NCI-H1105 (cell line): ENCODE results near the gene SHE.
"Not testable (repeated sequence)": the region's sequence is repeated elsewhere in the genome, so short reads cannot be mapped to it uniquely, and the experiment has no call there.

Experiments used
- DNase-seq: peaks from one replicate; lab custom pipeline; 2025; lab: John Stamatoyannopoulos, UW

SHE gene

GRCh38 chr1:154502066-154502743 is at the start of gene SHE, which contains the start of gene TDRD10:
TSS of gene SHE (minus strand) at chr1:154502412. CDS start at chr1:154502026, 386 bp downstream.
TSS of gene TDRD10 (plus strand) at chr1:154502219. CDS start at chr1:154506904, 4,685 bp downstream.
- no peak for DNase-seq

GRCh38 chr1:154551474-154551873 is 49.3 kb upstream of the SHE start:
- no peak for DNase-seq

- DNase-seq = no peak
These were observed 48.4 kb upstream of the SHE start for GRCh38 chr1:154550657-154551056.

- DNase-seq = no peak
These were observed 47.9 kb upstream of the SHE start for GRCh38 chr1:154550070-154550469.

- no peak for DNase-seq
These were observed 47.1 kb upstream of the SHE start for GRCh38 chr1:154549202-154549770.

DNA sequence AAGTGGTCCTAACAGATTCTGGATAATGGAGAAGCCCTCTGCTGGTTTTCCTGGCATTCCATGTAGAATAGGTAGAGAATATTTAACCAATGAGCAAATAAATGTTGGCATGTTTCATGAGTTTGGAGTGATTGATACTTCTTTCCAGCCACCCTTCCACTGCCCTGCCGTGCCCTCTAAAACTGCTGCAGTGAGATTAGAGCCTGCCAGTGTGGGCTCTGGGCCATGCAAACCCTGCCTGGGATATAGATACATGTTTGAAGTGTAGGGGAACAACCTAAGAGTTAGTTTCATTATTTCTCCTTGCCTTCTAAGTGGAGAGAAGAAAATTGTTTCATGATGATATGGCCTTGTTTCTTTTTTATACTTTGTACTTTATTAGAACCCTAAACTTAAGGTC is 45.8 kb upstream of the SHE start:
- no peak for DNase-seq

GRCh38 chr1:154547105-154547732 is 45.0 kb upstream of the SHE start:
- no peak for DNase-seq

DNA sequence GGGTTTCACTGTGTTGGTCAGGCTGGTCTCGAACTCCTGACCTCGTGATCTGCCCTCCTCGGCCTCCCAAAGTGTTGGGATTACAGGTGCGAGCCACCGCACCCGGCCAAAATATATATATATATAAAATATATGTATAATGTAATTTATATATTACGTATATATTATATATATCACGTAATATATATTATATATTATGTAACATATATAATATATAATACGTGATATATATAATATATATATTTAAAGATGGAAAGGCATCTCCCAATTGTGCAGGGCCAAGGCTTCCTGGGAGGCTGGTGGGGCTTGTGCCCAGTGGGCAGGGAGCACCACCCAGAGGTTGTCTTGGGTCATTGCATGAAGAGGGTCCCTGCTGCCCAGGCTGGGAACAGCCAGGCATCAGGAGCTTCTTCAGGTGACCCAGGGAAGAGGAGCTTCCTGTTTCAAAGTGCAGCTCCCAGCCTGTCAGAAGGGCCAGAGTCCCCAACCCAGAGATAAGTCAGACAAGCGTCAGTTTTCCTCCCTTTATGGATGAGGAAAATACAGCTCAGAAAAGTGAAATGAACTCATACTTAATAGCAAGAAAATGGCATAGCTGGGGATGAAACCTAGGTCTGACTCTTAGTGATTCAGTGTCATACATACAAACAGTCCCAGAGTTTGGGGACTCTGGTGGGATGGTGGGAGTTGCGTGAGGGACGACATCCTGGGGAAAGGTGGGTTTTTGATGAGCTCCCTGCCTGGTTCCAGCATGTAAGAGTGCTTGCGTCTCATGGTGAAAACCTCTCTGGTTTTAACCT is 44.3 kb upstream of the SHE start:
- DNase-seq = peak; percentile 17

DNA sequence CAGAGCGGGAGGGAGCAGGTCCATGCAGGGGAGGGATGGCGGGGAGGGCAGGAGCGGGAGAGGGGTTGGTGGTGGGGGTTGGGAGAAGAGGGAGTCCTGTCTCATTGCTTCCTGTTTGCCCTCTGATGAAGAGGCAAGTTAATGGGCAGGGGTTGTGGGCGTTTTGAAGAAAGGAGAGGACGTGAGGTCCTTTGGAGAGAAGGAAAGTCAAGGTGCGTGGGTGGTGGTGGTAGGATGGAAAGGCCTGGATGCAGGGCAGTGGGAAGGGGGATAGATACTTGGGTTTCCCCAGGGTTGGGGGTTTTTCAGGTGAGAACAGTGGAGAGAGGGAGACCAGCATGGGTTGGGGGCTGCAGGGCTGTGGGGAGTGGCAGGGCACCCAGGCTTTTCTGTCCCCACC is 39.0 kb upstream of the SHE start:
- no peak for DNase-seq

GRCh38 chr1:154539486-154540483 is 37.6 kb upstream of the SHE start:
- DNase-seq = no peak

GRCh38 chr1:154536570-154536969 is 34.4 kb upstream of the SHE start:
- no peak for DNase-seq

- peak; percentile 57 for DNase-seq
These were observed 32.0 kb upstream of the SHE start for GRCh38 chr1:154533952-154534844.

- DNase-seq = not testable (repeated sequence)
These were observed 29.7 kb upstream of the SHE start for GRCh38 chr1:154531950-154532349.

GRCh38 chr1:154529308-154529707 is 27.1 kb upstream of the SHE start:
- no peak for DNase-seq

DNA sequence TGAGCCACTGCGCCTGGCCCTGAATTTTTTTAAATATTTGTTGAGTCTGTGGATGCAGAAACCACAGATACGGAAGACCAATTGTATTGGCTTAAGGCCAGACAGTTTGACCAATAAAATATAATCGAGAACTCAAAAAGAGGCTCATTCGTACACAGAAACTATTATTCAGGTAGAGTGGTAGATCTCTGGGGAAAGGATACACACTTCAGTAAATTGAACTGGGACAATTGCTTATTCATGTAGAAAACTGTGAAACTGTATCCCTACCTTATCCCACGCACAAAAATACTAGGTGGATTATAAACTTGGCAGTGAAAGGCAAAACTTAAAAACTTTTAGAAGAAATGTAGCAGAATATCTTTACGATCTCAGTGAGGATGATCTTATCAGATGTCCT is 25.0 kb upstream of the SHE start:
- no peak for DNase-seq

- no peak for DNase-seq
These were observed 22.7 kb upstream of the SHE start for GRCh38 chr1:154524881-154525280.

DNA sequence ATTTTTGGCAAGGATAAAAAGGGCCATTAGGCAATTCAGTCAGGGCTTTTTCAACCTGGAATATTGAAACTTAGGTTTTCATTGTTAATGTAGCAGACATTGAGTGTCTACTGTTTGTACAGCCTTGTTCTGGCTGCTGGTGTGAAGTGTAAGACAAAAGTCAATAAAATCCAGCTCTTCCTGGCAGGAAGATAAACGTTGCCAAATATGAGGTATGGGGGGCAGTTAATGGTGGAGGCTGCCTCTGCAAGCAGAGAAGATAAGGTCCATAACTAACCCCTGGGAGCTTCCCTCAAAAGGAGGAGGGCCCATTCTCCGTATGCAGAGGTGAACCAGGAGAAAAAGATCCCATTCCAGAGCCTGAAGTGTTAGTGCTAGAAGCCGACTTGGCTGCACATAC is 19.5 kb upstream of the SHE start:
- no peak for DNase-seq

GRCh38 chr1:154520333-154520732 is 18.1 kb upstream of the SHE start:
- DNase-seq = no peak

- DNase-seq = no peak
These were observed 17.4 kb upstream of the SHE start for GRCh38 chr1:154519591-154519991.

GRCh38 chr1:154517661-154518060 is 15.4 kb upstream of the SHE start:
- DNase-seq = no peak
